ENCODE results near the gene MAGI1. TPM values are rescaled to one million over a fixed set of nuclear protein-coding genes. Genes with fewer than 3 reads are reported as not detected.

The MAGI1 gene
- total RNA-seq, 1 experiment from 2014 or later = 3.4 TPM

GRCh38 chr3:65706776-65707568 is 331.7 kb downstream of the MAGI1 start:
- no peak for DNase-seq
- no peaks in the 10 kb centered on the region; the same call in 1 of the 2 replicates for H3K9me3 ChIP-seq

GRCh38 chr3:65706301-65706700 is 332.4 kb downstream of the MAGI1 start:
- Histone ChIP-seq H3K27me3 (no peaks in the 10 kb centered on the region), H3K36me3 (no peaks in the 10 kb centered on the region), H3K4me3 (no peak overlapping the region)

More at GRCh38 chr3:65706776-65707568, 331.7 kb downstream of the MAGI1 start:
- Histone ChIP-seq H3K27me3 (no peaks in the 10 kb centered on the region), H3K36me3 (no peaks in the 10 kb centered on the region), H3K4me3 (no peak overlapping the region)

DNA sequence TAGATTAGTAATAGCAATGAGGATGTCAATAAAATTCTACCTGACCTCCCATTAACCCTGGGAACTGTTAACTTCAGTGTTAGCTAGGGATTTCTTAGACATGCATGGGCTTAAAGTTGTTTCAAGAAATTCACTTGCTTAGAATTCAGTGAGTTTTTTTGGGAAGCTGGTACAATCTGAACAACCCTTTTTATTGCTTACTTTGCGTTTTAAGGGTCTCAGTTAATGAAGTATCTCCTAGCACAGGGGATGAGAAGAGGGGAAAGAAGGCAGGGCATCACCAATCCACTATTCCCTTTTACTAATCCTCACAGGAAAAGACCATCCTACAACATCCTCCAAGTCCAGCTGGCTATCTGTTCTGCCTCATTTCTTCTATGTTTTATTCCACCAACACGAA is 334.9 kb downstream of the MAGI1 start:
- no peak for DNase-seq
- no peaks in the 10 kb centered on the region for H3K27me3 ChIP-seq
- H3K36me3 ChIP-seq = no peaks in the 10 kb centered on the region
- H3K9me3 ChIP-seq = no peaks in the 10 kb centered on the region
- no peak overlapping the region for H3K4me3 ChIP-seq

More at GRCh38 chr3:65706301-65706700, 332.4 kb downstream of the MAGI1 start:
- DNase-seq = no peak
- no peaks in the 10 kb centered on the region; the same call in 1 of the 2 replicates for H3K9me3 ChIP-seq

- Histone ChIP-seq H3K4me3 (no peak overlapping the region), H3K9me3 (no peaks in the 10 kb centered on the region), H3K36me3 (no peaks in the 10 kb centered on the region), H3K27me3 (no peaks in the 10 kb centered on the region)
- no peak for DNase-seq
Observed at GRCh38 chr3:65703026-65703425, 335.7 kb downstream of the MAGI1 start.

GRCh38 chr3:65702202-65702601 is 336.5 kb downstream of the MAGI1 start:
- DNase-seq = no peak
- Histone ChIP-seq H3K9me3 (no peaks in the 10 kb centered on the region), H3K36me3 (no peaks in the 10 kb centered on the region)

GRCh38 chr3:65701516-65701915 is 337.2 kb downstream of the MAGI1 start:
- Histone ChIP-seq H3K36me3 (no peaks in the 10 kb centered on the region), H3K9me3 (no peaks in the 10 kb centered on the region), H3K4me3 (no peak overlapping the region), H3K27me3 (no peaks in the 10 kb centered on the region)
- no peak for DNase-seq

More at GRCh38 chr3:65702202-65702601, 336.5 kb downstream of the MAGI1 start:
- Histone ChIP-seq H3K27me3 (no peaks in the 10 kb centered on the region), H3K4me3 (no peak overlapping the region)

DNA sequence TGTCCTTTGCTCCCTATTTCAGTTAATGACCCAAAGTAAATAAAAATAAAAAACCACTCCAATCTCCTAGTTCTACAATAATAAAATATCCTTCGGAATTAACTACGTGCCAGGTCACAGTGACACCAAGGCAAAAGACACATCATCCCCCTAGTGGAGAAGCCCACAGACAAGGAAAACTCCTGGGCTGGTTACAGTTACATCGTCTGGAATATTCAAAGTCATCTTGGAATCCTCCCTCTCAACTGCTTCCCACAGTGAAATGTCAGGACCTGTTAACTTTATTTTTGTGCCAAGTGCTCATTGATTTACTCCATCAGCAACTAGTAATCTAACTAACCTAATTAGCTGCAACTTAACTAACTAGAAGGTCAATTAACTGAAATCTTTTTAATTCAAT is 349.3 kb downstream of the MAGI1 start:
- H3K27me3 ChIP-seq = no peaks in the 10 kb centered on the region
- H3K9me3 ChIP-seq = no peaks in the 10 kb centered on the region
- H3K36me3 ChIP-seq = no peaks in the 10 kb centered on the region
- no peak for DNase-seq
- H3K4me3 ChIP-seq = no peak overlapping the region

DNA sequence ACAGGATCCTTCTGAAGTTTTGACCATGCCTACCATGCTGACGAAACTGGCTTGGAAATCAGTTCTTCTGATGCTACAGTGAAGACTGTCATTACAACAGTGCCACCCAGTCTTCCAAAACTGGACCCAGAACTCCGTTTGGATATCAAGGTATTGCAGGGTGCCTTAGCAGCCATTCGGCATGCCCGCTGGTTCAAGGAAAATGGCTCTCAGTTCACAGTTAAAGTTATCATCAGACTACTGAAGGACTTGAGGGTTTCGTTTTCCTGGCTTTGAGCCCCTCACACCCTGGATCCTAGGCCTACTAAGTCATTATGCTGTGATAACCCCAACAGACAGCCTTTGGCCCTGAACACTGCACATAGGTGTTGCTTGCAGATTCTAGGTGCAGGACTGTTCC is 351.0 kb downstream of the MAGI1 start:
- H3K9me3 ChIP-seq = no peaks in the 10 kb centered on the region
- no peaks in the 10 kb centered on the region for H3K36me3 ChIP-seq
- H3K4me3 ChIP-seq = no peak overlapping the region
- DNase-seq = no peak
- H3K27me3 ChIP-seq = no peaks in the 10 kb centered on the region

- H3K27me3 ChIP-seq = no peaks in the 10 kb centered on the region
- DNase-seq = no peak
- no peaks in the 10 kb centered on the region for H3K36me3 ChIP-seq
- no peak overlapping the region for H3K4me3 ChIP-seq
- no peaks in the 10 kb centered on the region for H3K9me3 ChIP-seq
Observed at GRCh38 chr3:65685621-65686235, 353.0 kb downstream of the MAGI1 start.

DNA sequence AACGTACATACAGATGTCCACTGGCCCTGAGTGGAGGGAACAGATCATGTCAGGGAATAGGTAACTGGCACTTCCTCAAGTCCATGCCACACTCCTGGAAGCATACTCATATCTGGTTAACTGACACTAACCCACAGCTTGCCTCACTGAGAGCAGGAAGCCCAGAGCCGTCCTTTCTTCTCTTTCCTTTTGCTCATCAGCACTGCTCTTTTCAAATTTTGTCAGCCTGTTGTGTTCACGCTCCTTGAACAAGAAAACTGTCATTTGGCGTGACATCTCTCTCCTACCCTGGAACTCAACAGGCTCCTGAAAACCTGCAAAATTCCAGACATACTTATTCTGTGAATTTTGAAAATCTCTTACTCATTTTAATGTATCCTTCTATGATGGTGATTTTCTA is 360.2 kb downstream of the MAGI1 start:
- Histone ChIP-seq H3K27me3 (no peaks in the 10 kb centered on the region), H3K4me3 (no peak overlapping the region), H3K36me3 (no peaks in the 10 kb centered on the region), H3K9me3 (no peaks in the 10 kb centered on the region)
- DNase-seq = no peak

DNA sequence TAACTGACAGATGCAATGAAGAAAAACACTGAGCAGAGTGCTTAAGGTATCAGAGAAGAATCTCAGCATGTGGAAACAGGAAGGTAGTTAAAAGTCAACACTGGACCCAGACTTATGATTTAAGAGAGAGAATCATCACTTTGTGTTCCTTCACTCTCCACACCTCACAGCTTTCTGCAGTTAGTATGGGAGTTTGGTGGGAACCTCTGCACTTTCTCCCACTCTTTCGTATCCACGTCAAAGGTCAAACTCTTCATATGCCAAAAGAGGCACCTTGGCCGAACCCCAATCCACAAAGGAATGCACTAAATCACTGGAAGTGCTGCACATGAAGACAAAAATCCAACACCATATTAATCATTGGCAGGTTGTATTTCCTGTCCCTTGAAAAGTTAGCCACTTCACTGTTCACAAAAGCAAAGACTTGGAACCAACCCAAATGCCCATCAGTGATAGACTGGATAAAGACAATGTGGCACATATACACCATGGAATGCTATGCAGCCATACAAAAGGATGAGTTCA is 361.2 kb downstream of the MAGI1 start:
- no peak for DNase-seq
- Histone ChIP-seq H3K4me3 (no peak overlapping the region), H3K36me3 (no peaks in the 10 kb centered on the region), H3K9me3 (no peaks in the 10 kb centered on the region), H3K27me3 (no peaks in the 10 kb centered on the region)

DNA sequence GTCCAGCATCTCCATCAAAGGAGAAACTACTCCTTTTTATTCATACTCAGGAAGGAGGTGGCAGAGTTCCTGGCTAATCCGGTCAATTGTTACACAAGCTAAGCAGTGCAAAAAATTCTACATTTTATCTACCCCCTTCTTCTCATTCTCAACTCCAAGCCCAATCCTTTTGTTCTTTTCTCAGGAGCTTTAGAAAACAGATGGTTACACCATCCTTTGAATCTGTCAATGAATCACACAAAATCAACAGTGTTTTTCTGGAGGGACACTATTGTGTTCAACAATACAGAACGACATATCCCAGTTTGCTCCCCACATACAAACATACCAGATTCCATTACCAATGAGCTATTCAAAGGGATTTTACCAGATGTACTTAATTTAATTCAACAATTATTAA is 362.1 kb downstream of the MAGI1 start:
- Histone ChIP-seq H3K4me3 (no peak overlapping the region), H3K36me3 (no peaks in the 10 kb centered on the region), H3K27me3 (no peaks in the 10 kb centered on the region), H3K9me3 (no peaks in the 10 kb centered on the region)
- no peak for DNase-seq

GRCh38 chr3:65675011-65675410 is 363.7 kb downstream of the MAGI1 start:
- H3K9me3 ChIP-seq = no peaks in the 10 kb centered on the region
- H3K27me3 ChIP-seq = no peaks in the 10 kb centered on the region
- DNase-seq = no peak
- H3K4me3 ChIP-seq = no peak overlapping the region
- no peaks in the 10 kb centered on the region for H3K36me3 ChIP-seq

DNA sequence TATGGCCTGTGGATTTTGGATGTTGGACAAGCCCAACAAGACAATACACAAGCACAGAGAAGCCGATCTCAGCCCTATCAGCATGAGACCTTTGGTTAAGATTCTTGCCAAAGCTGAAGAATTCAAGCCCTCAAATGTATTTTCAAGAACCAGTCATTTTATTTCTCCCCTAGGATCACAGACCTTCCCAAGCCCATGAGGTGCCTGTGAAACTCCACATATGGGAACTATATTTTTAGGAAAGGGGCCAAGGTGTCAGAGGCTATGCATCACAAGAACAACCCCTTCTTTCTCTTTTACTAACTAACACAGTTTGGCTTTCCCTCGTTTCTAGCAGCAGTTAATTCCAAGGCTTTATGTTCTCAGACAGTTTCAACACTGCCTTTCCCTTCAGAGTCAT is 364.5 kb downstream of the MAGI1 start:
- no peaks in the 10 kb centered on the region for H3K36me3 ChIP-seq
- H3K27me3 ChIP-seq = no peaks in the 10 kb centered on the region
- DNase-seq = no peak
- H3K4me3 ChIP-seq = no peak overlapping the region
- H3K9me3 ChIP-seq = no peaks in the 10 kb centered on the region

DNA sequence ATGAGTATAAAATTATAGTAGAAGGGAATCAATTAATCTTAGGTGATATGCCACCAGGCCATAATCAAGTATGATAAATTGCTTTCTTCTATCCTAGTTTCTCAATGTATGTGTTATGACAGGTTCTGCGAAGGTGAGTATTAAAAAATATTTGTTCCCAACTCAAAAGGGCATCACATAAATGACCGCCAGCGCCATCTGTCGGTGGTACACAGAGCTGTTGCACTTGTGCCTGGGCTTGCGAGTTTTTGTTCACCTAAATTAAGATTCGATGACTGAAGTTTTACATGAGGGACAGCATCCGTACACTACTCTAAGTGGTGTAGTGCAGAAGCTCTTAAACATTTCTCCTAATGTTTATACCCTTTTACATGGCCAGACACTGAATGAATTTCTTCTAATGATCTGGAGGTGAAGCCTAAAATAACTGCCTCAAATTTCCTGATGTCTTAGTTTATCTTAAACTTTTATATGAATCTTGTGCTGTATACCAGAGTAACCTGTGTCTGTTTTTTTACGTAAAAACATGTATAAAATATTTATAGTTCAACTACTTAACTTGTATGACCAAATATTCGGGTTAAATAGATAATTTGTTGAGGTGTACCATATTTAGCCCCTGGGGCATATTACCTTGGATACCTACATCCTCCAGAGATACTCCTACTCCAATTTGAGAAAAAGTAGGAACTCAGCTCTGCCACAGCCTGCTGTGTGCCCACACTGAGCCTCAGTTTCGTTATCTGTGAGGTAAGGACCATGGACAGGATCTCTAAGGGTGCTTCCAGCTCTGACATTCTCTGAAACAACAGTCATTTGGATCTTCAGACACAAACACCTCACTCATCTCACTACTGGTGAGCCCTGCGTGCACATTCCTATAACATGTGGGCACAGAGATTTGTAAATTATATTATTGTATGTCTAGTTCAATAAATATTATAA is 365.6 kb downstream of the MAGI1 start:
- Histone ChIP-seq H3K36me3 (no peaks in the 10 kb centered on the region), H3K27me3 (no peaks in the 10 kb centered on the region), H3K4me3 (no peak overlapping the region), H3K9me3 (no peaks in the 10 kb centered on the region)
- DNase-seq = peak; percentile 12

DNA sequence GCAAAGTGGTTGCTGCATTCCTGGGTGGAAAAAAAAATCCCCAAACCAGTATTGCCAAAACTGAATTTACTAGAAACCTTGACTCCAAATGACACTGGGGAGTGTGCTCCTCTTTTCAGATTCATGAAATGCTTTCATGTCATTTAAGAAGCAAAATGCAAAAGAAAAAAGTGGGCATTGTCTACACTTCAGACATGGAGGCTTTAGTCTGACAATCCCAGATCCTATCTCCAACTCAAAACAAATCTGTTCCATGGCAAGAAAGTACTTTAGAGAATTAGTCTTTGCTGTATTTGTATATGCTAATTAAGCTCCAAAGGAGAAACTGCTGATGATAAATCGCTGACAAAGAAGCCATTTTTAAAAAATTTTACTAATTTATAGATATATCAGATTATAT is 366.7 kb downstream of the MAGI1 start:
- no peaks in the 10 kb centered on the region for H3K27me3 ChIP-seq
- H3K4me3 ChIP-seq = no peak overlapping the region
- DNase-seq = no peak
- no peaks in the 10 kb centered on the region for H3K9me3 ChIP-seq
- H3K36me3 ChIP-seq = no peaks in the 10 kb centered on the region

DNA sequence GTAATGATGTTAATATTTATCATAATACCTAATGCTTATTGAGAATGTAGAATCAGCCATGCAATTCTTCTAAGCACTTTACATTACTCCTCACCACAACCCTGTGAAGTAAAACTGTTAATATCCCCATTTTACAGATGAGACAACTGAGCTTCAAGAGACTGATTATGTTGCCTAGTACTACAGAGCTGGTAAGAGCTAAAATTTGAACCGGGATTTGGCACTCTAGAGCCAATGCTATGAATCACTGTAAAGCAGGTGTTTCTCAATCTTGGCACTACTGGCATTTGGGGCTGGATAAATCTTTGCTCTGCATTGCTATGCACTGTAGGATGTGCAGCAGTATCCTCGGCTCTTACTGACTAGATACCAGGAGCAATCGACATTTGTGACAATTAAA is 367.7 kb downstream of the MAGI1 start:
- H3K27me3 ChIP-seq = no peaks in the 10 kb centered on the region
- DNase-seq = no peak
- H3K9me3 ChIP-seq = no peaks in the 10 kb centered on the region
- H3K4me3 ChIP-seq = no peak overlapping the region
- H3K36me3 ChIP-seq = no peaks in the 10 kb centered on the region

Measured in MG63 (cell line).